Inflammatory macrophage treated with lipopolysaccharide for 4 hours (primary cell): ENCODE measurements around the gene HS6ST1.
A peak's percentile ranks its signal among the peaks of the same experiment; 100 is the strongest.

Source experiments
- DNase-seq: peaks from one replicate; pipeline ENCODE4 v3.0.0-alpha.2; 2020

The HS6ST1 gene

GRCh38 chr2:128232965-128233789, 85.5 kb downstream of the HS6ST1 start:
- DNase-seq, result peak; percentile 83

DNA sequence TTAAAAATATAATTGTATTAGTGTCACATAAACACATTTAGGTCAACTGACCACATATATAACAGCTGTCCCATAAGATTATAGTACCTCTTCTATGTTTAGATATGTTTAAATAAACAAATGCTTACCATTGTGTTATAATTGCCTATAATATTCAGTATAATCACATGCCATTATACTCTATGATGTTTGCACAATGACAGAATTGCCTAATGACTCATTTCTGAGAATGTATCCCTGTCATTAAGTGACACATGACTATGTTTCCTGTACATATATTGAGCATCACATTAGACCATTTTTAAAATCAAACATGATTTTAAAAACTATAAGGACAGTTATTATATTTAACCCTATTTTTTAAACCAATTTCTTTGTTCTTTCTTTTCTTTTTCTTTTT, 89.8 kb downstream of the HS6ST1 start:
- DNase-seq, result peak; percentile 89

GRCh38 chr2:128227862-128228261, 90.8 kb downstream of the HS6ST1 start:
- DNase-seq, result no peak

- DNase-seq, result no peak
Observed at GRCh38 chr2:128219891-128220290, 98.8 kb downstream of the HS6ST1 start.

DNA sequence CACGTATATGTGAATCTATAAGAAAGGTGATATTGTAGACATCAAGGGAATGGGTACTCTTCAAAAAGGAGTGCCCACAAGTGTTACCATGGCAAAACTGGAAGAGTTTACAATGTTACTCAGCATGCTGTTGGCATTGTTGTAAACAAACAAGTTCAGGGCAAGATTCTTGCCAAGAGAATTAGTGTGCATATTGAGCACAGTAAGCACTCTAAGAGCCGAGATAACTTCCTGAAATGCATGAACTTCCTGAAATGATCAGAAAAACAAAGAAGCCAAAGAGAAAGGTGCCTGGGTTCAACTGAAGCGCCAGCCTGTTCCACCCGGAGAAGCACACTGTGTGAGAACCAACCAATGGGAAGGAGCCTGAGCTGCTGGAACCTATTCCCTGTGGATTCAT, 101.0 kb downstream of the HS6ST1 start:
- peak; percentile 40 for DNase-seq

DNA sequence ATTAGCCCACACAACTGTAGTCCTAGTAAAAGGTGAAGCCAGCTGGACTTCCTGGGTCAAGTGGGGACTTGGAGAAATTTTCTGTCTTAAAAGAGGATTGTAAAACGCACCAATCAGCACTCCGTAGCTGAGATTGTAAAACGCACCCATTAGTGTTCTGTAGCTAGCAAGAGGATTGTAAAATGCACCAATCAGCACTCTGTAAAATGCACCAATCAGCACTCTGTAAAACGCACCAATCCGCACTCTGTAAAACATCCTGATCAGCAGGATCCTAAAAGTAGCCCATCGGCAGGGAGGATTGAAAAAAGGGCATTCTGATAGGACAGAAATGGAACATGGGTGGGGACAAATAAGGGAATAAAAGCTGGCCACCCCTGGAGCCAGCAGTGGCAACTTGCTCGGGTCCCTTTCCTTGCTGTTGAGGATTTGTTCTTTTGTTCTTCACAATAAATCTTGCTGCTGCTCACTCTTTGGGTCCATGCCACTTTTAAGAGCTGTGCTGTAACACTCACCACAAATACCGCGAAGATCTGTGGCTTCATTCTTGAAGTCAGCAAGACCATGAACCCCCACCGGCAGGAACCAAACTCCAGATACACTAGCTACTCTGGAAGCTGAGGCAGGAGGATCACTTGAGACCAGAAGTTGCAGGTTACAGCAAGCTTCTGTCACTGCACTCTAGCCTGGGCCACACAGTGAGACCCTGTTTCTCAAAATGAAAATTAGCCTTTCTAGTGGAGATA, 102.6 kb downstream of the HS6ST1 start:
- DNase-seq, result no peak
